Germinal center (tissue), 1 donor: ENCODE data around the gene SERINC5.
"Not testable (repeated sequence)": the region's sequence is repeated elsewhere in the genome, so short reads cannot be mapped to it uniquely, and the experiment has no call there.

Experiments
- DNase-seq: peaks from one replicate; pipeline ENCODE4 v3.0.0; 2012; ENCODE audit warnings: mixed read lengths, low spot score

SERINC5 gene

DNA sequence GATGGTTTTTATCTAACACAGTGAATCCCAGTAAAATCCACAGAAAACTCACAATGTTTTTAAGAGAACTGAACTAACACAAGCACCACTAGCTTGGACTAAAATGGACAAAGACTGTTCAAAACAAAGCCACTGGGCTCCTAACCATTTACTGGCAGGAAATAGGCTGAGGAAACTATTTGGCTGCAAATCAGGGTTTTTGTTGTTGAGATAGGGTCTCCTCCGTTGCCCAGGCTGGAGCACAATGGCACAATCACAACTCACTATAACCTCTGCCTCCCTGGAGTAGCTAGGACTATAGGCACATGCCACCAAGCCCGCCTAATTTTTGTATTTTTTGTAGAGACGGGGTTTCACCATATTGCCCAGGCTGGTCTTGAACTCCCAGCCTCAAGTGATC, 121.0 kb downstream of the SERINC5 start:
- DNase-seq = no peak

DNA sequence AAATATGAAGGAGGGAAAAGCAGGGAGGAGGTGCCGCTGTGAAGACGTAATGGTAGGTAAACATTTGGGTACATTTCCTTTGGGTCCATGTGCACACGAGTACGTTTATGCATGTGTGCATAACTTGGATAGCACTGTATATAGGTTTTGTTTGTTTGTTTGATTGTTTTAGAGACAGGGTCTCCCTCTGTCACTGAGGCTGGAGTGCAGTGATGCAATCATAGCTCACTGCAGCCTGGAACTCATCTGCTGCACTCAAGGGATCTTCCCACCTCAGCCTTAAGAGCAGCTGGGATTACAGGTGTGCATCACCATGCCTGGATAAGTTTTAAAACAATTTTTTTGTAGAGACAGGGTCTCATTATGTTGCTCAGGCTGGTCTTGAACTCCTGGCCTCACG, 126.7 kb downstream of the SERINC5 start:
- no peak for DNase-seq

DNA sequence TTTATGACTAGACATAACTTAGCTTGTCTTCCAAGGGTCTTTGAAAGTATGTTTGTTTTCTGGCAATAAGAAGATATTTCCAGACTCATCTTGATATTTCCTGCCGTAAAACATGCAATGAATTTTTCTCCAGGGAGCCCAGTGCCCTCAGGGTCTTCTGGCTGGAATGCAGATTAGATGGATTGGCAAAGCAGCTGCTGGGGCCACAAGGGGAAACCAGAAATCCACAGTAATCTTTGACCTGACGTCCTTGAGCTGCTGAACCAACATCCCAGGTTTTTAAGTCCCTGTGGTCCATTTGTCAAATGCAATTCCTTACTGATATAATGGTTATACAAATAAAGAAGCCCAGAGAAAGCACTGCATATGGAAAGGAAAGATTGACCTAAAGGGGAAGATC, 127.7 kb downstream of the SERINC5 start:
- no peak for DNase-seq

DNA sequence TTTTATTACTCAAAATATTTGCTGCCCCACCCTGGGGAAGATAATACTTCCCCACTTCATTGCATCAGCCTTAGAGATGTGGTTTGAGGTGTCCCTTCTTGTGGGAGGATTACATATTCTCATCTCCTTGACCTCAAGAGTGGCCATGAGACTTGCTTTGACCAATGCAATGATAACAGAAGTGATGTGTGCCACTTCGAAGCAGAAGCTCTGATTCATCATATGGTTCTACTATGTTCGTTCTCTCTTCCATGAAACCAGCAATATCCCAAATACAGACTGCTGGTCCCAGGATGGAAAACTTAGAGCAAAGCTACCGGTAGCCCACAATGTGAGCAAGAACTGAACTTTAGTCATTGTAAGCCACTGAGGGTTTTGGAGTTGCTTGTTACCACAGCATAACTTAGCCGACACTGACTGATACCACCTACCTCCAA, 128.7 kb downstream of the SERINC5 start:
- DNase-seq = no peak

DNA sequence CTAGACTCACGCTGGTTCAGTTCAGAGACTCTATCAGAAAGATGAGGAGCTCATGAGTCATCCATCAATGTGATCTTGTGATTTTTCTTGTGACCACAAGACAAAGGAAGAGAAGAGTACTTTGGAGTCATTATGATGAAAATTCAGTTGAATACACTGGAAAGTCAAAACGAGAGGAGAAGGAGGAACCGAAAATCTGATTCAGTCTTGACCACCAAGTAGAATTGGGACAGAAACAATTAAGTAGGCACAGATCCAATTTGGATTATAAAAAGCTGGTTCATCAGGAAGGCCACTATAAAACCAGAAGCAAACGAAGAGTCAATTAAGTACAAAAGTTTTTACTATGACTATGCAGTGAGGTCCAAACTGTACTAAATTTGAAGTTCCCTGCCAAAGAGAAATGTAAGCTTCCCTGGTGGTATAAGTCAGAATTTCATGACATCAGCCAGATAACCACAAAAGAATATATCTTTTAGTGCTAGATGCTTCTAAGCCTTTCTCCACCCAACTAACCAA, 129.8 kb downstream of the SERINC5 start:
- DNase-seq = no peak

DNA sequence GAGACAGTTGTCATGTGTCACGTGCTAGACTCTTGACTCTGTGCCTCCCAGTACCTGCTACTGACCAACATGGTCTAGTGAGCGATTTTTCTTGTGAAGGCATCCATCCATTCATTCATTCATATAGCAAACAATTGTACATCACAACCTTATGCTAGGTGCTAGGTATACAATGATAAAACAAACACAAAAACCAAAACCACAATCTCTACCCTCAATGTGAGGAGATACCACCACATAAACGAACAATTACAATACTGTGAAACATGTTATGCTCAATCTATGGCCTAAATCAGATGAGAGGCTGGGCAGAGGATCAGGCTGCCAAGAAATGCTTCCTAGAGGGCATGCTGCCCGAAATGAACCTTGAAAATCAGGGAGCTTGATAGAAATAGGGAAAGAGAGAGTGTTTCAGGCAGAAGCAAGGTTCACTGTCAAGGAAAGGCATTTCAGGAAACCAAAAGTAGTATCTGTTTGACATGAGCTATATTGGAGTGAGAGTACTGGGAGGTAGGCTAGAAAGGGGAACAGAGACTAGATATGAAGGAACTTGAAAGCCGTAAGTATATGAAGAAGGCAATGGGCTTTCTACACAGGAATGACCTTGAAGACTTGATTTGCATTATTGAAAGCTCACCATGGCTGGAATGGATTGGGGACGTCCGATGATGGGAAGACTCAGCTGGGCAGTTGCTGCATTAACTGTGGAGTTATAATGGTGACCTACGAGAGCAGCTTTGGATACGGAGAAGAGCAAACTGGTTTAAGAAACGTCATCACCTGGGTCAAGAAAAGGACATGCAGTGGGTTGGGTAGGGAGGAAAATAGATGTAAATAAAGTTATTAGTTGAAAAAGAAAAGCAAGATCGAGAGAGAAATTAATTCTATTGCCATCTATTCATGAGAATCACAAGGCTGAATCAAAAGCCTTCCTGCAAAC, 130.6 kb downstream of the SERINC5 start:
- peak; percentile 60 for DNase-seq

DNA sequence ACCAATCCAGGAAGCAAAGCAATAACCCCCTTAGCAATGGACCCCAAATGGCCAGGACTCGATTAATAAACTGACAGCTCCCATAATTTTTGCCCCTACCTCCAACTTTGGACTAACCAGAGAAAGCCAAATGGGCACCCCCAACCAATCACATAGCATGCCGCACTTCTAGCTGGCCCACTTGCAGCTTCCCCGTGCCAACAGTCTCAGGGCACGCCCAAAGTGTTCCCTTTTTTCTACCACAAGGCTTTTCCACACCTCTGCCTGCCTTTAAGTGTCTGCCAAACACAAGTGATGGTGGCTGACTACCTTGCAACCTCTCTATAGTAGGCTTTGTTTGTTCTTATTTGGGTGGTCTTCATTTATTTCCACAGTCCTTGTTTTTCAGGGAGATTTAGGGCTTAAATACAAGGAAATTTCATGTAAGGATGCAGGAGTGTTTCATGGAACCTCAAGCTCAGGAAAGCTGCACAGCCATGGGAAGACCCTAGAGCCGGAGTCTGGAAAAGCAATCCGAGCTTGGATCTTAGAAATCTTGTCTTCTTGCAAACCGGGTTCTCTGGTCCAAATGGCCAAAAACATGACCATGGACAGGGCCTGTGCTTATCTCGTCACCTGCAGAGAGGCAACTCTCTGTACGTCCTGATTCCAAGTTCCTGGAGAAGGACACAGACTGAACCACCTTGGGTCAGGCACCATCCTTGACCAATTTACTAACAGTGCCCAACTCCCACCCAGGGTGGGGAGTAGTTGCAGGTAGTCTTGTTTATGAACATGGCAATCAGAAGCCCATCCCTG, 131.5 kb downstream of the SERINC5 start:
- DNase-seq = no peak

DNA sequence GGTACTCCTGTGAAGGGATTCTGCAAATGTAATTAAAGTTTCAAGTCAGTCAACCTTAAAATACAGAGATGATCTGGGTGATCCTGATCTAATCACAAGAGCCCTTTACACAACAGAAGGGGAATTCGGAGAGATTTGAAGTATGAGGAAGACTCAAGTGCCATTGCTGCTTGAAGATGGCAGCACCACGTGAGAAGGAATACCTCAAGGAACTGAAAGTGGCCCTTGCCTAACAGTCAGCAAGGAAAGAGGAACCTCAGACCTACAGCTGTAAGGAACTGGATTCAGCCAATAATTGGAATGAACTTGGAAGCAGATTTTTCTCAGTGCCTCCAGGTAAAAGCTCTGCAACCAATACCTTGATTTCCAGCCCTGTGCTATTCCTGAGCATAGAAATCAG, 133.3 kb downstream of the SERINC5 start:
- DNase-seq = no peak

DNA sequence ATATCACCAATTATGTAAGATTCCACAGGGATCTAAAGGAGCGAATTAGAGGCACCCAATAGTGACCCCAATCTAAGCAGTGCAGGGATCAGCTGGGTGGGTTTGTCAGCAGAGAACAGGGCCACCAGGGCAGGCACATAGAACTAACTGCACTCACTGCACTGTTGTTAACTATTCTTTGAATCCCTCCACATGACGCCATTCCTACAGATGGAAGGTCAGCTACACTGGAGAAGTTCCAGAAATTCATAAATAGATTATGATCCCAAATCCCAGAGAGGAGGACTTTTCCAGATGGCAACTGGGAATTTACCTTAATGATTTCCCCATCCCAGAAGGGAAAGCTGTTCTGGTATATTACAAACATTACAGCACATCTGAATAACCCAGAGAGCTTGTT, 136.5 kb downstream of the SERINC5 start:
- DNase-seq = no peak

DNA sequence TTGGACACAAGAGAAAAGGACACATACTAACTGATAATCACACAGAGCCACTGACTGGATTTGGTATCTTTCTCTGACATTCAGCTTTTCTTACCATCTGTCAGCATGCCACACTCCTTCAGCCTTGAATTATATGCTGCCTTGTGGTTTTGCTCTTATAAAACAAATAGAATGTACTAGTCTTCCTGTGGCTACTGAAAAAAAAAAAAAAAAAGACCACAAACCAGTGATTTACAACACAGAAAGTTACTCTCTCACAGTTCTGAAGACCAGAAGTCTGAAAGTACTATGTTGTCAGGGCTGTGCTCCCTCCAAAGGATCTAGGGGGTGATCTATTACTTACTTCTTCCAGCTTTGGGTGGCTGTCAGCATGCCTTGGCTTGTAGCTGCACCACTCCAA, 138.4 kb downstream of the SERINC5 start:
- DNase-seq = no peak

DNA sequence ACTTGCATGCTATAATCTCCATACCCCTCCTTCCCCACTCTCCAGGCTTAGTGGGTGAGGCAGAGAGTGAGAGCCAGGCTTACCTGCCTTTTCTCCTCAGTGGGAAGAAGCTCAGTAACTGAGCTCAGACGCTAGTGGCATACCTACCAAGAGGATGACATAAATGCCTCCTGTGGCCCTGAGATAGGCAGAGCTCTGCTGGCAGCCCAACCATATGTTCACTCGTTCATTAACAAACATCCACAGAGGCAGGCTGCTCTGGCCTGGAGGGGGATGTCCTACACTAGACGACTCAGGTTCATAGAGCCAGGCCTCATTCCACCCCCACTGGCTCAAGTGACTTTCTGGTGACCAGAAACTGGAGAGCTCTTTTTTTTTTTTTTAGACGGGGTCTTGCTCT, 139.4 kb downstream of the SERINC5 start:
- no peak for DNase-seq

DNA sequence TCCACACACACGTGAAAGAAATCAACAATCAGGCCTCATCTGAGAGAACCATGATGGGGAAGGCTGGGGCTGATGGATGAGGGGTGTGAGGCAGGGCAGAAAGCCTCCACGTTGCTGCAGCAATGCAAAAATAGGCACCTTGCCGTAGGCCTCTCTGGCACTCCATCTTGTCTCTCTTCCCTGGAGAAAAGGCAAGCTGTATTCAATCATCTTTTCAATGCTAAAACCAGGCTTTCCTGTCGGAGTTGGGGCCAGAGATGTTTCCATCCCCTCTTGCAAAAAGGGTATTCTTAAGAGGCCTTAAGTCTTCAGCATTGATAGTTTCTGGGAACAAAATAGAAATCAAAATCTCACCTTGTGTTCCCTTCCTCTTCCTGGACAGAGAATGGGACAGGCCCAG, 139.8 kb downstream of the SERINC5 start:
- DNase-seq = no peak

DNA sequence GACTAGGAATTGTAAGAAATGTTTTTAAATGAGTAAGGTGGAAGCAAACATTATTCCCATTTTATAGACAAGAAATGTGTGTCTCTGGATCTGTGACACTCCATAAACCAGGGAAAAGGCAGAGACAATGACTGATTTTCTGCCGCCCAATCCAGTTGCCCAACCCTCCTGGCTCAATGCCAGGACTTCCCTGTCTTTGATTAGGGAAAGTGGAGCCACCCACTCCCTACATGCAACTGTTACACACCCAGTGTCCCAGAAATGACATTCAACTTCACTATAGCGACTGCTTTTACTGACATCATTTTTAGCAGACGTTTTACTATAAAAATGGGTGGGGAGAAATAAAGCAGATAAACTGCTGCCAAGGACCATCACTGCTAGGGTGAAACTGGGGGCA, 141.0 kb downstream of the SERINC5 start:
- DNase-seq = no peak

DNA sequence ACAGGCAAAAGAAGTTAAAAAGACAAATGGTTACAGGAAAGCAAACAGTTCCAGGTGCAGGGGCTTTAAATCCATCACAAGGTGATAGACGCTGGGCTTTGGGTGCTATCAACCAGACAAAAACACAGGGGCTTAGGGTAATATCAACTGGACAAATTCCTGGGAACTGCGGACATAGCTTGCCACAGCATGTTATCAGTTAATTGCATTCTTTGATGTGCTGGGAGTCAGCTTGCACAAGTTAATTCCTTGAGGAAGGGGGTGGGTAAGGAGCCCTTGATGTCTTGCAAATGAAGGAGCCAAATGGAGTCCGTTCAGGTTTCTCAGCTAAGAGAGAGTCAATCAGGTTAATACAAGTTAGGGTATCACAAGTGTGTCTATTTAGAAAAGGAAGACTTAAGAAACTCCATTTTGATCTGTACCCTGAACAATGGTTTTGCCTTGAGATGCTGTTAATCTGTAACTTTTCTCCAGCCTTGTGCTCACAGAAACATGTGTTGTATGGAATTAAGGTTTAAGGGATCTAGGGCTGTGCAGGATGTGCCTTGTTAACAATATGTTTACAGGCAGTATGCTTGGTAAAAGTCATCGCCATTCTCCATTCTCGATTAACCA, 144.4 kb downstream of the SERINC5 start:
- DNase-seq = not testable (repeated sequence)

DNA sequence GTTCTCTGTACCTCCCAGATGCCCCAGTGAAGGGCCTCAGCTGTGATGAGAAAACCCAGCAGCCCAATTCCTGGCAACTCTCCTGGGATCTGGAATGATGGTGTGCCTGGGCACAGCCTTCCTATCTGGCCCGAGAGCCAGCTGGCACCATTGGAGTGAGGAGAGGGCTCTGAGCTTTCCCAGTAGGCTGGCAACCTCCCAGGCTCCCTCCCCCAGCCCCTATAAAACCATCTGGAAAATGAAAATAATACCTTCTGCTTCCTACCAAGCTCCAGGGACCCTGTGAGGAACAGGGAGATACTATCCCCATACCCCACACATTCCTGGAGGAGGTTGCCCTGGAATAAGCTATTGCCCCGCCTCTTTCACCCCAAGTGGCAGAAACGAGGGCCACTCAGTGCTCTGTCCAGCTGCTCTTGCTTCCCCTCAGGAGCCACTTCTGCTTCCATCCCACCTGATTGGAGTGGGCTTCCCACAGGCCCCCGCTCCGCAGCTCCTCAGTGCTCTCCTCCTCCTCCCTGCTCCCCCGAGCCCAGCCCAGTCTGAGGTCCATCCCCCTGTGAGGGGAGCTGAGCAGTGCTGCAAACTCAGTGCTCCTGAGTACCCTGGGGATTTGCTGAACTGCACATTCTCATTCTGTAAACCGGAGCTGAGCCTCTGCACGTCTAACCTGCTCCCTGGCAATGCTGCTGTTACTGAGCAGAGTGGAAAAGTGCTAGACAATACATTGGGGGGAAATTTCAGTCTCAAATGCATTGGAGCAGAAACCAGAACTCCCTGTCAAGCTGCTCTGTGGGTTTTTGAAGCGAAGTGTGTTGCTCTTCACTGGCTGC, 146.0 kb downstream of the SERINC5 start:
- DNase-seq = no peak

DNA sequence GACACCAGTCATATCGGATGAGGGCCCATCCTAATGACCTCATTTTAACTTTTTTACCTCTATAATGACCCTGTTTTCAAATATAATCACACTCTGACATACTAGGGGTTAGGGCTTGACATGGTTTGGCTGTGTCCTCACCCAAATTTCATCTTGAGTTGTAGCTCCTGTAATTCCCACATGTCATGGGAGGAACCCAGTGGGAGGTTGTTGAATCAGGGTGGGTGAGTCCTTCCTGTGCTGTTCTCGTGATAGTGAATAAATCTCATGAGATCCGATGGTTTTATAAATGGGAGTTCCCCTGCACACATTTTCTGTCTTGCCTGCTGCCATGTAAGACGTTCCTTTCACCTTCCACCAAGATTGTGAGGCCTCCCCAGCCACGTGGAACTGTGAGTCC, 148.9 kb downstream of the SERINC5 start:
- DNase-seq = no peak

DNA sequence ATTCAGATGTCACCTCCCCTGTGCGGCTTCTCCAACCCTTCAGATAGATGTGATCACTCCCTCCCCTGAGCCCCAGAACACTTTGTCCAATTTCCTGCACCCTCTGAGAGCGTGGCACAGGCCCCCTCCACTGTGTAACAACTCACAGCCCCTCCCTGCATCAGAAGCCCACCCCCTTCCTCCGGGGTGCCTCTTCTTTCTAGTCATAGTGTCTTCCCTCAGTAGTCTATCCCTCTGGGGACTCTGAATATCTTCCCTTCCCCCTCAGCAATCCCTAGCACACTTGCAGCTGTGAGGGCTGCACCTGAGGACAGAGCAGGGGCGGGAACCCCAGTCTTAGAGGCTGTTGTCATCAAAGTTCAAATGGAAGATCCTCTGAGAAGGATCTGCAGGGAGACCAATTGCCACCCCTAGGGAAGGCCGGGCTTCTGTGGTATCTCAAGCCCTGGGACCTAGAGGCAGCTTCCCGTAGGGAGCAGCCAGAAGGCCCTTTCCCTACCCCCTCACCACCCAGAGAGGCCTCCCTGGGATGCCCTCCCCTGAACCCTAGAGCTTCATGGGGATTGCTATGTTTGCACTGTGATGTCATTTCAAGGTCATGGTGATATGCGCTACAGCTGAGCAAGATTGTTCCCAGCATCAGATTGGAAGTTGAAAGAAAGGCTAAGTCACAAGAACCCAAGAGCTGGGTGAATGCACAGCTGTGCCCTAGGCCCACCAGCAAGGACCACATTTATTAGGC, 150.0 kb downstream of the SERINC5 start:
- DNase-seq = no peak

DNA sequence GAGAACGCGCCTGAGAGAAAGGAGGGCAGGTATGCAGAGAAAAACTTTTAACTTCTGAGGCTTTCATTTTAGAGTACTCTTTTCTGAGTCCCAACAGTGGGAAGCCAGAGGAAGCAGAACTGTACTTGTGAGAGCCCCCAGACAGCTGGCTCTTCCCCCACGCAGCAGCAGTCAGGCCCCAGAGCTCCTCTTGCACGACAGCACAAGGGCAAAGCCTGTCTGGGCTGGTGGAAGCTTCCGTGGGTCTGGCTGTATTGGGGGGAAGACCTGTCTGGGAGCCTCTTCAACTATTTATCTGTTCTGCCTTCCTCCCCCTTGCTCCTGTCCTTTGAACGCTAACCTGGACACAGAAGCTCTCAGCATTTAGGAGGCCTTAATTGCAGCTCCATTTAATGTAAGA, 152.5 kb downstream of the SERINC5 start:
- no peak for DNase-seq

DNA sequence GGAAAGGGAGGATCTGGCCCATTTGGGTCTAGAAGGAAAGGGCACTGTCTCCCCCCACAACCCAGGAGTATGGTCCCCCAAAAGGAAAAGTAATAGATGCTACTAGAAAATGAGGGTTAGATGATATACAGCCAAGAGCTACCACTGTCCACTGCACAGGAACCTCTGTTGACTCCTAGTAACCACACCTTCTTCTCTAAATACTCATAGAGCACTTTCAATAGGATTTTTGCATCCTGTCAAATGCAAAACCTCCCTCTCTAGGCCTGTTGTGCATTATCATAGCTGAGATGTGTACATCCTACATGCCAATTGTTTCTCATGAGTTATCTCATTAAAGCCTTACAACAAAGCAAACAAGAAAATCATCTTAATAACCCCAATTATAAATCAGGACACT, 153.9 kb downstream of the SERINC5 start:
- DNase-seq = no peak

DNA sequence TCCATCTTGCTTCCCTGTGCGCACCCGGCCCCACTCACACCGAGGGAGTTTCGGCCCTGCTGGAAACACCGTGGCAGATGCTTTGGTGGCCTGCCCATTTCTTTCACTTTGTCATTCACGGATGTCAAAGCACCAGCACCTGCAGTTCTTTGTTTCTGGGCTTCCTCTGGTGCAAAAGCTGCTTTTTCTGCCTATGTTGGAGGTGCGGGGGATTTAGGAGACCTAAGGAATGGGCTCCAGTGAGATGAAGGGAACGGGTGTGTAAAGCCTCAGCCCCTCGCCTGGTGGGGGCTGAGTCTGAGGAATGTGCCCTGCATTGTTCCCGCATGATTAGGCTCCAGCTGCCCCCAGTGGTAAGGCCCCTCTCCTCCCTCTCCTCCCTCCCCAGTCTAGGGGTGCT, 158.4 kb downstream of the SERINC5 start:
- no peak for DNase-seq

DNA sequence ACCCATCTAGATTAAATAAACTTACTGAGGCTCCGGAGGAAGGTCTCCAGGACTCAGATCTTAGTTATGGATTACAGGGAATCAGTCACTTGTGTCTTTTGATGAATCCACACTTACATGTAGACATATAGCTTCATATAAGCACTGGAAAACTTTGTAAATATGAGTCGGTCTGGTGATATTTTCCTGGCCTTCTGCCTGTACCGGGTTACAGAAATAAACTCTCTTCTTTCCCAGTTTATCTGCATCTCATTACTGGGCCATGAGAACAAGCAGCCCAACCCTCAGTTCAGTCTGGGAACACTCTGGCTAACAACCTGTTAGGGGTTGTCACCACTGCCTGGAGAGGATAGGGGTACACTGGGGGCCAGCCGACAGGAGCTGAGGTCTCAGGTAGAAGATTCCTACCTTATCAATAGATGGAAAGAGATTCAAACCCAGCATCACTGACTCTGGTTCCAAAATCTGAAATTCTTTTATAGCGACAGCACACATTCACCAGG, 161.6 kb downstream of the SERINC5 start:
- no peak for DNase-seq
